HG02943 (cell line): Measurements from ENCODE around the gene TSPAN14.
A peak's percentile ranks its signal among the peaks of the same experiment; 100 is the strongest.
"Not testable (repeated sequence)": the region's sequence is repeated elsewhere in the genome, so short reads cannot be mapped to it uniquely, and the experiment has no call there.

Experiments used
- ATAC-seq: cut with Tn5 transposase; IDR thresholded peaks from one replicate; pipeline ENCODE4 v1.9.1; 2021; ENCODE audit warnings: mild to moderate bottlenecking, low read depth, moderate library complexity; ENCODE audit not compliant: unreplicated experiment

TSPAN14 gene

DNA sequence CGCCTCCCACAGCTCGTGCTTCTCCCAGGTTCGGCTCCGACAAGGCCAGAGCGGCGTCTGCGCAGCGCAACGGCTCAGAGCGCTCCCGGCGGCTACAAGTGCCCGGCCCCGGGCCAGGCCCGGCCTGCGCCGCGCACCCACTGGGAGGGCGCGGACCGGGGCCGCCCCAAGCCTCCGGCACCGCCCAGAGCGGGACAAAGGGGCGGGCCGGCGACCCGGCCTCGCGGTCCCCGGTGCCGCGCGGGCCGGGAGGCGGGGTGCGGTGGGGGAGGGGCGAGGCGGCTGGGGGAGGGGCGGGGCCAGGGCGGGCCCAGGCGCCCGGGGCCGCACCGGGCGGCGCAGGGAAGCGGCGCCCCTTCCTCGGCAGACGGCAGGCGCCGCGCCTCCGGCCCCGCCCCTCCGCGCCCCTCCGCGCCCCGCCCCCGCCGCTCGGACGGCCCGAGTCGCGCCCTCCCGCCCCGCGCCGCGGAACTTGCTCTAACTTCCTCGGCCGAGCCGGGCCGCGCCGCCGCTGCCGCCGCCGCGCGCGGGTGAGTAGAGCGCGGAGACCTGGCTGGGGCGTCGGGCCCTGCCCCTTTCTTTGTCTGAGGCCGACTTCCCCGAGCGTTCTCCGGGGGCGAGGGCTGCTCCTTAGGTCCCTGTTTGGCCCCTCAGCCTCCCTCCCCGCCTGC is at the start of gene TSPAN14:
TSPAN14 (plus strand) TSS at position 469 of the 671 bp plus-strand sequence. CDS start 34,924 bp downstream, outside the sequence.
- peak; percentile 50 for ATAC-seq

- ATAC-seq: no peak
These were observed 49.1 kb upstream of the TSPAN14 start for GRCh38 chr10:80405035-80405434.

DNA sequence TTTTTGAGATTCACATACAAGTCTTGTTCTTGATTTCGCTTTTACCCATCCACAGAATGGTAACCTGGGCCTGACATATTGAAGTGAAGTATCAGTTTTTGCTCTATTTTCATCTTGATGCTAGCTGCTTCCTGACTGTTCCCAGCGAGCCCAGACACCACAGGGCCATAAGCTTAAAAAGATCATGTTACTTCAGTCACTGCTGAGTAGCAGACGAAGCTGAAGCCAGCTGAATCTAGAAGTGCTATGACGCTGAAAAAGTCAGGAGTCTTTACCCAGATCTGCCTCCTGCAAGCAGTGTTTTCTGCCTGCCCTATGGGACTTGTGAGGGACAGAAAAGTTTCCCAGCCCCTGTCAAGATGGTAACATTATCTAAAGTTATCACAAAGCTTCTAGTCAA is 48.5 kb upstream of the TSPAN14 start:
- ATAC-seq: no peak

GRCh38 chr10:80406204-80406603 is 47.9 kb upstream of the TSPAN14 start:
- ATAC-seq: no peak

DNA sequence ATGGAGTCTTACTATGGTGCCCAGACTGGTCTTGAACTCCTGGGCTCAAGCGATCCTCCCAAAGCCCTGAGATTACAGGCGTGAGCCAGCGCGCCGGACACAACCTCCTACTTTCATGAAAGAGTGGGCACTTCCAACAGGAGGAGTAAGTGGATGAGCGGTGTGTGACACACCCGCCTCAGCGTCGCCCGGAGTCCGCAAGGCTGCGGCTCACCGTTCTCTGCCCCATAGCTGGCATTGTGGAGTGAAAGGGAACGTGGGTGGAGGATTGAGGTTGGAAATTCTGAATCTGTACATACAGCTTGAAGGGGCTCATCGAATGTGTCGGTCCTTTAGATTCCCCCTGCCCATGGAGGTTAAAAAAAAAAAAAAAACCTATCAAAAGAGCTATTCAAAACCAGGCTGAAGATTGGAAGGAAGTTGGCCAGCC is 46.3 kb upstream of the TSPAN14 start:
- peak; percentile 28 for ATAC-seq

- ATAC-seq: peak; percentile 92
These were observed 45.6 kb upstream of the TSPAN14 start, which contains the start of gene PRXL2A for GRCh38 chr10:80408242-80409101. Gene PRXL2A, plus strand, starts transcription at chr10:80408551. Its CDS starts 11,917 bp downstream, at chr10:80420468.

- no peak for ATAC-seq
These were observed 45.0 kb upstream of the TSPAN14 start for GRCh38 chr10:80409121-80409520.

DNA sequence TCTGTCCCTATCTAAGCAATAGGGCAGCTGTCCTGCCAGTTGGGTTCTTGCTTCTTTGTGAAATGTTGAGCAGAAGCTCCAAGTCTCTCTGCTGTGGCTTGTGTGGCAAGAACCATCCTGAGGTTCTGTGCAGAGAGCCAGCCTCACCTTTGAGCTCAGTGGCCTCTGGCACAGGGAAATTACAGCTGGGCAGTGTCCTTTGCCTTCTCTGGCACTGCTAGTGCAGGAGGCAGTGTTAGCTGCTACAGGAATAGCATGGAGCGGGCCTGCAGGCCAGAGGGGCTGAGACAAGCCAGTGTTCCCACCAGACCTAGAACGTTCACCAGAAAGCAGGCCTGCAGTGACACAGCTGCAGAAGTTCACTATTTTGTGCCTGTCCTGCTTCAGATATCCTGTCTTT is 44.0 kb upstream of the TSPAN14 start:
- no peak for ATAC-seq

DNA sequence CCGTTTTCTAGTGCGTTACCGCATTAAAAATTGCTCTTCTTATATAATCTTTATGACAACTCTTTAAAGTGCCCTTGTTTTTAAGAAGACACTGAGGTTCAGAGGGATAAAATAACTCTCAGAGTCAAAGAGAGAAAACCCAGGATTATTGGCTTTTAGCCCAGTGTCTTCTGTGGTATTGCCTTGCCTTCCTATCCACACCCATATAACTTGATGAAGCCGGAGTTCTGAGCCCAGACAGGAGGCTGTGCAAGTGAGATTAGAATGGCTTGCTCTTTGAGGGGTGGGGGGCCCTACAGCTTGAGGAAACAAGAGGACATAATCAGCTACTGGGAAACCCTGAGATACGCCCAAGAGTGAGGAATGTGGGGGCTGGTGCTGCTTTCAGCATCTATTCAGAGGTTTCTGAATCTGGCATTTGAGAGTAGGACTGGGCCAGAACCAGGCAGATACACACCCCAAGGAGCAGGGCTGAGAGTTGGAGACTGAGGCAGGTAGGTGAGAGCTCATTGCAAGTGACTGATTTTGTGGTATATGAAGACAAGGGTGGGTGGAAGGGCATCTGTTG is 43.4 kb upstream of the TSPAN14 start:
- ATAC-seq: no peak

GRCh38 chr10:80411267-80411668 is 42.8 kb upstream of the TSPAN14 start:
- ATAC-seq: no peak

GRCh38 chr10:80411681-80412220 is 42.4 kb upstream of the TSPAN14 start:
- no peak for ATAC-seq

DNA sequence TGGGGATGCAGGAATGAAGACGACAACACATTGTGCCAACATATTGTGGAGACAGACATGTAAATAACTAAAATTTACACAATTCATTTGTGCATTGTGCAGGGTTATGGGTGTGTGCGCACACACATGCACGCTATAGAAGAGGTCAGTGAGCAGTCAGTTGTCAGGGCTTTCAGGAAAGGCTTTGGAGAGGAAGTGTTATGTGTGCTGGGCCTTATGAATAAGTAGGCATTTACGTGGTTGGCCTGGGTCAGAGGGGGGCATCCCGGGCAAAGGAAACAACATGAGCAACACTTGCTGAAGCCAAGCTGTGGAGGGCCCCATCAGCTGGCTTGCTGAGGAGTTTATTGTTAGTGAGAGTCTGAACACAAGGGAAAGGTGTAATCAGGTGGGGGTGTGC is 41.6 kb upstream of the TSPAN14 start:
- no peak for ATAC-seq

DNA sequence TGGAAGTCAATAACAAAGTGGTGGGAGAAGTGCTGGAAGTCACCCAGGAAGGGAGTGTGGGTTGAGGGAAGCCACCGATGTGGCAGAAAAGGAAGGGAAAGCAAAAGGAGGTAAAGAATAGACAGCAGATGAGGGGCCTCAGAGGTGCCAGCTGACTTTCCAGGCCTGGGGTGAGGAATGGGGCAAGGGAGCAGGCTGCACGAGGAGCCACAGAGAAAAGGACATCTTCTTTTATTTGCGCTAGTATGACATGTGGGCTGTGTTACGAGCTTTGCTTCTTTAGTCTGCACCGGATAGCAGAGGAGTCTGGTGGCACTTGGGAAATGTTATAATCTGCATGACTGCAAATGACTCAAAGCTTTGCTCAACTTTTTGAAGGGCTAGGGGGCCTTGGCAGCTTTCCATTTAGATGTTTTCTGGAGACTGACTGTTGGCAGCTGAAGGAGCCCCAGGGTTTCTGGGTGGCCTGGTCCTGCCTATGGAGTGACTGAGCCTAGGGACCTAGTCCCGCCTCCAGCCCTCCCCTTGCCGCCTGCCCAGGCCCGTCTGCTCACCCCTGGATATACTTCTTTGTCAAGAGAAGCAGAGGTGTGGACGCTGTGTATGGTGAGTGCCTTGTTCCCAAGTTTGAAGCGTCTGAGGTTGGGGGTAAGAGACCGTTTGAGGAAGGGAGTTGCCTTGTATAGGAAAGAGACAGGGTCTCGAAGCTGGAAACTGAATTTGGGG is 40.7 kb upstream of the TSPAN14 start:
- no peak for ATAC-seq

DNA sequence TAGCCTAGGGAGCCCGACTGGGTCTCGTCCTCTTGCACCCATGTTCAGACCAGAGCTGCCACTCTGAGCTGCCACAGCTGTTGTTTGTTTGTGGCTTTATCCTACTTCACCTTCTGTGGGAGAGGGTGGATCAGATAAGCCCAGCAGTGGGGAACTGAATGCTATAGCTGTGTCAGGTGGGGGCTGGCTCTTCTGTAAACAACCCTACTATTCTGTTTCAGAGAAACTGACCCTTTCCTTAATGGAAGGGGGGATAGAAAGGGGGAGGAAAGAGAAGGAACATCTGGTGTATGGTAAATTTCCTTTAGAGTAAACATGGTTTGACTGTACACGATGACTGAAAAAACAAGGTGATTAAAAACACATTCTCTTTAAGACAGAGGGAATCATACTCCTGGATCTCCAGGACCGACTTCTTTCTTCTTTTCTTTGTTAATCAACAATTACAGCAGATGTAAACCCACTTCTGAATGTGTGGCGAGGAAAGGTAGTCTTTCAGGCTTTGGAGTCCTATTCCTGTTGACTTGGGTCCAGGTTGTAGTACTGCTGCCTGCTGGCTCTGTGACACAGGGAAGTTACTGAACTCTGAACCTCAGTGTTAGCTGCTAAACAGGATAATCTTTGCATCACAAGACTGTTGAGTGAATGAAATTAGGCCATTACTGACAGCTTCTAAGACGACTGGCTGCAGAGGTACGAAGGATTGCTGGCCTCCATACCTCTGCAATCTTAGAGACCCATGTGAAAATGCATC is 39.8 kb upstream of the TSPAN14 start:
- ATAC-seq: no peak

DNA sequence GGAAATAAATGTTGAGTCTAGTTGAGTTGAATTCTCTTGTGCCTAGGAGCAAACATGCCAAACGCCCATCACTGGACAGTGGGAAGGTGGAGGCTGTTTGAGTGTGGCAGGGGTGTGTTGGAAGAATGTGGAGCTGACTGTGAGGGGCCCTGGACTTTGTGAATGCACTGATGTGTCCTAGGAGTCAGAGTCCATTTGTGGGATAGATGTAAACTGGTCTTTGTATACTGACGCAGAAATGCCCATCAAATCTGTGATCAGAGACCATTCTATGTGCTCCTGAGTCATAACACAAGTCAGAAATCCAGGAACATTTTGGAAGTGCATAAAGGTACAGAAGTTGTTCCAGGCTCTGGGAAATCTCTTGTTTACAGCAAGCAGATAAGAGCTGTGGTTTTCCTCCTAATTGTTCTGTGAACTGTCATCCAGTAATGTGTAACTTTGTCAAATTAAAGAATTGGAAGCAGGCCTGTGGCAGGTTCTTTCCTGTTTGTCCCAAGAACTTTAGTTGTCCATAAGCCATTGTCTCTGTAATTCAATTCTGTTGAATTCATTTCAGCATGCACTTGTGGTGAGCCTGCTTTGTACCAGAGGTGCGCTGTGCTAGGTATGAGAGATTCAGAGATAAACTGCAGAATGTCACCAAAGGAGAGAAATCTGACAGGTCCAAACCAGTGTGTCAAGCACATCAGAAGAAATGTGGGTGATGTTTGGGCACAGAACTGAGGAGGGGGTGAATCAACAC is 38.2 kb upstream of the TSPAN14 start:
- no peak for ATAC-seq

DNA sequence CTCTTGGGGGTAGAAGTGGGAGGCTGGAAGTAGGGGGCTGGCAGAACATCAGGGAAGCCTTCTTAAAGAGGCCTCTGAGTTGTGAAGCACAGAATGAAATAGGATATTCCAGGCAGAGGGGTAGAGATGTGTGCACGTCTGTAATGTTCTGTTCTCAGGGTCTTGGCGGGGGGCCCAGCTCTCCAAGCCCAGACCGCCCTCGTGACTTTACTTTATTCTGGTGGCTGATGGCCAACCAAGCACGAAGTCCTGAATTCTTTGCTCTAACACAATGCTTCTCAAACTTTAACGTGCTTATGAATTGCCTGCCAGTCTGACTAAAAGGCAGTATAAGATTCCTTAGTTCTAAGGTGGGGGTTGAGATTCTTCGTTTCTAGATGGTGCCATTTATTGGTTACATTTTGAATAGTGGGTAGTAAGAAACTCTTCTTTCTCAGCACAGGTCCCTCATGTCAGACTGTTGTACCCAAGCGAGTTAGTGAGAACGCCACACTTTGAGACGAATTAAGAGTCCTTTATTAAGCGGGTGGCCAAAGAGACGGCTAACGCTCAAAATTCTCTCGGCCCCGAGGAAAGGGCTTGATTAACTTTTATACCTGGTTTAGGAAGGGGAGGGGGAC is 37.5 kb upstream of the TSPAN14 start:
- ATAC-seq: no peak

- ATAC-seq: not testable (repeated sequence)
These were observed 36.9 kb upstream of the TSPAN14 start for GRCh38 chr10:80417256-80417655.

DNA sequence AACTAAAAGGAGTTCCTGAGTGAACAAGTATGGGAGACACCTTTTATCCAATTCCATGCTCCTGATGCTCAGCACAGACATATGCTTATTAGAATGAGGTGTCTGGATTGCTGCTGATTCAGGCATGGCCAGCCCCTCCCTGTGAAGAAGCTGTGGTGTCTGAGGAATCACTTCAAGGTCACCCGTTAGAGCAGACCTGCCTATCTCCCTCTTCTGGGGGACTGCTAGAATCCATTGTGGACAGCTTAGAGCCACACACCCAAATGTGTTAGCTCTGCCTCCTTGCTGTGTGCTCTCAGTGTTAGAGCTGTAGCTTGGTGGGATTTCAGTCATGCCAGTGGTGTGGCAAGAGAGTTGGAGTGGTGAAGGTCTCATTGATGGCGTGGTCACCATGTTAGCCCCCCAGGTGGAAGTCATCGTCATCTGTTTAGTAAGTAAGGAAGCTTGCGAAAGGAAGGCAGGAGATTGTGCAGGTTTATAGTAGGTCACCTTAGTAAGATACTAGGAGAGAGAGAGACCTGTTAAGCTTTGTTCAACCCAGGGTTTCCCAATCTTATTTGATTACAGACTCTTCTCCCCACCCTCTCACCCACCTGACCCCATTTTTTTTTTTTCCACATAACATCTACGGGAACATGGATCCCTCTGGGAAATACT is 32.9 kb upstream of the TSPAN14 start:
- ATAC-seq: peak; percentile 13
